H1 (cell line): ENCODE results near the gene GREB1L. TPM values are rescaled to one million over a fixed set of nuclear protein-coding genes. Genes with fewer than 3 reads are reported as not detected.
"Not testable (repeated sequence)": the region's sequence is repeated elsewhere in the genome, so short reads cannot be mapped to it uniquely, and the experiment has no call there.

ENCODE experiments used
- CTCF ChIA-PET: fragments of 300-600 bp; sonication (Branson Sonifier 250); formaldehyde crosslinking; loops from one replicate; lab custom pipeline; 2021; ENCODE audit not compliant: partially characterized antibody; lab: Charles Lee
- POLR2A ChIA-PET: fragments of 300-600 bp; sonication (Branson Sonifier 250); formaldehyde crosslinking; loops from one replicate; lab custom pipeline; 2021; ENCODE audit warnings: inconsistent platforms; ENCODE audit not compliant: partially characterized antibody; lab: Charles Lee
- DNase-seq, 2 experiments: peaks; one replicate each; pipeline versions ENCODE4 v3.0.0 to v3.0.0-alpha.2; 2010 to 2022; ENCODE audit warnings: low spot score in 2 of 2, low read depth in 1 of 2, mixed read lengths in 1 of 2
- FAIRE-seq: peaks from 2 replicates; lab custom pipeline; 2011; peaks lifted over from hg19 to GRCh38; lab: Jason Lieb, UNC
- H2AFZ ChIP-seq: 2 replicates; pipeline ENCODE4 v1.8.1; 2012; ENCODE audit warnings: low read length, inconsistent platforms
- H2AK5ac ChIP-seq: 2 replicates; pipeline ENCODE4 v1.6.1; 2013; ENCODE audit warnings: low read depth, low read length
- H2BK120ac ChIP-seq: replicated peaks from 2 replicates; pipeline ENCODE3; 2013; ENCODE audit warnings: low read depth, low read length, inconsistent platforms
- H2BK12ac ChIP-seq: 2 replicates; pipeline ENCODE4 v1.6.1; 2013; ENCODE audit warnings: low read depth, low read length
- H2BK15ac ChIP-seq: 2 replicates; pipeline ENCODE4 v1.6.1; 2013; ENCODE audit warnings: low read length
- H2BK20ac ChIP-seq: 2 replicates; pipeline ENCODE4 v1.6.1; 2013; ENCODE audit warnings: low read length
- H2BK5ac ChIP-seq: 2 replicates; pipeline ENCODE4 v1.6.1; 2013; ENCODE audit warnings: low read depth, low read length
- H3K14ac ChIP-seq: 2 replicates; pipeline ENCODE4 v1.6.1; 2013; ENCODE audit warnings: inconsistent platforms; ENCODE audit not compliant: insufficient read length
- H3K18ac ChIP-seq: 2 replicates; pipeline ENCODE4 v1.6.1; 2013; ENCODE audit warnings: low read length; ENCODE audit errors: extremely low read depth
- H3K23ac ChIP-seq: 2 replicates; pipeline ENCODE4 v1.6.1; 2013; ENCODE audit warnings: inconsistent platforms; ENCODE audit not compliant: insufficient read length
- H3K23me2 ChIP-seq: 2 replicates; pipeline ENCODE4 v1.6.1; 2013; ENCODE audit warnings: low read depth, low read length
- H3K27ac ChIP-seq: 2 replicates; pipeline ENCODE4 v1.6.1; 2011; ENCODE audit warnings: low read depth, low read length, inconsistent platforms
- H3K27me3 ChIP-seq, 4 experiments: replicated peaks in 1 of 4; 1 replicate in 1 of 4; 2 replicates in 3 of 4; pipeline versions ENCODE4 v1.6.1 to v1.8.1; 2011 to 2013; ENCODE audit warnings: low read length in 3 of 4, mild to moderate bottlenecking in 3 of 4, inconsistent platforms in 2 of 4, mixed read lengths in 2 of 4, moderate library complexity in 1 of 4; ENCODE audit not compliant: control insufficient read depth in 3 of 4, insufficient read depth in 3 of 4; ENCODE audit errors: extremely low read depth in 1 of 4
- H3K36me3 ChIP-seq, 4 experiments: 2 replicates each; pipeline versions ENCODE4 v1.6.1 to v1.8.1; 2011 to 2013; ENCODE audit warnings: mild to moderate bottlenecking in 4 of 4, low read length in 3 of 4, moderate library complexity in 2 of 4, control low read depth in 1 of 4, inconsistent platforms in 1 of 4; ENCODE audit not compliant: insufficient read depth in 4 of 4, control insufficient read depth in 2 of 4
- H3K4ac ChIP-seq: replicated peaks from 2 replicates; pipeline ENCODE3; 2013; ENCODE audit warnings: low read length, low read depth, mixed read lengths, inconsistent platforms; ENCODE audit not compliant: insufficient read length
- H3K4me1 ChIP-seq, 4 experiments: replicated peaks in 1 of 4; 1 replicate in 1 of 4; 2 replicates in 3 of 4; pipeline versions ENCODE4 v1.6.1 to v1.8.1; 2011 to 2013; ENCODE audit warnings: low read length in 3 of 4, inconsistent platforms in 2 of 4, mixed read lengths in 1 of 4; ENCODE audit not compliant: insufficient read depth in 4 of 4, control insufficient read depth in 3 of 4
- H3K4me2 ChIP-seq, 2 experiments: 2 replicates each; pipeline versions ENCODE4 v1.6.1 to v1.8.1; 2011 to 2013; ENCODE audit warnings: low read depth in 2 of 2, low read length in 2 of 2, control low read depth in 1 of 2, inconsistent platforms in 1 of 2, mild to moderate bottlenecking in 1 of 2; ENCODE audit not compliant: insufficient read depth in 1 of 2
- H3K4me3 ChIP-seq, 4 experiments: fragments of 200-600, 300-600 bp in 1 of 4; sonication (generic), shearing (Covaris generic), sonication (Bioruptor Twin) in 1 of 4; 2 replicates each; pipeline versions ENCODE4 v1.5.1 to v1.8.1; 2011 to 2016; ENCODE audit warnings: low read length in 4 of 4, low read depth in 3 of 4, control low read depth in 2 of 4, inconsistent platforms in 2 of 4, mild to moderate bottlenecking in 2 of 4, mixed read lengths in 1 of 4, moderate library complexity in 1 of 4; ENCODE audit not compliant: insufficient read depth in 2 of 4; ENCODE audit errors: extremely low read depth in 1 of 4
- H3K56ac ChIP-seq: replicated peaks from 2 replicates; pipeline ENCODE3; 2013; ENCODE audit warnings: low read depth, mild to moderate bottlenecking, mixed read lengths, low read length, inconsistent platforms; ENCODE audit not compliant: insufficient read length
- H3K79me1 ChIP-seq: 2 replicates; pipeline ENCODE4 v1.6.1; 2013; ENCODE audit warnings: low read depth, low read length, control low read depth
- H3K79me2 ChIP-seq, 2 experiments: 2 replicates each; pipeline versions ENCODE4 v1.6.1 to v1.8.1; 2012 to 2013; ENCODE audit warnings: low read length in 2 of 2, mild to moderate bottlenecking in 2 of 2, inconsistent platforms in 1 of 2; ENCODE audit not compliant: insufficient read depth in 2 of 2, control insufficient read depth in 1 of 2
- H3K9ac ChIP-seq, 4 experiments: replicated peaks in 1 of 4; 1 replicate in 1 of 4; 2 replicates in 3 of 4; pipeline versions ENCODE4 v1.6.1 to v1.8.1; 2011 to 2013; ENCODE audit warnings: low read depth in 3 of 4, low read length in 3 of 4, control low read depth in 2 of 4, mild to moderate bottlenecking in 2 of 4, moderate library complexity in 2 of 4, inconsistent platforms in 1 of 4; ENCODE audit errors: extremely low read depth in 1 of 4
- H3K9me3 ChIP-seq, 2 experiments: 2 replicates each; pipeline versions ENCODE4 v1.6.1 to v1.8.1; 2012 to 2013; ENCODE audit warnings: mild to moderate bottlenecking in 2 of 2, moderate library complexity in 2 of 2, control low read depth in 1 of 2, inconsistent platforms in 1 of 2, low read depth in 1 of 2, low read length in 1 of 2, mixed read lengths in 1 of 2; ENCODE audit not compliant: insufficient read depth in 2 of 2
- H4K20me1 ChIP-seq, 2 experiments: replicated peaks in 1 of 2; 2 replicates each; pipeline versions ENCODE3 to v1.8.1; 2011 to 2013; ENCODE audit warnings: inconsistent platforms in 2 of 2, low read length in 2 of 2, mild to moderate bottlenecking in 1 of 2; ENCODE audit not compliant: insufficient read depth in 2 of 2, control insufficient read depth in 1 of 2
- H4K5ac ChIP-seq: 2 replicates; pipeline ENCODE4 v1.6.1; 2013; ENCODE audit warnings: low read length, low read depth, mixed read lengths, inconsistent platforms; ENCODE audit not compliant: insufficient read length
- H4K8ac ChIP-seq: 2 replicates; pipeline ENCODE4 v1.8.0; 2013; ENCODE audit warnings: mild to moderate bottlenecking, moderate library complexity, low read length, inconsistent platforms; ENCODE audit not compliant: insufficient read depth; ENCODE audit errors: extremely low read depth
- H4K91ac ChIP-seq: replicated peaks from 2 replicates; pipeline ENCODE3; 2013; ENCODE audit warnings: low read length, mixed read lengths, inconsistent platforms; ENCODE audit not compliant: insufficient read length
- WGBS, 2 experiments: shearing (Covaris generic) in 1 of 2; methylation state at CpG; one replicate each; pipeline versions ENCODE4 v1.1.6 to v1.1.7; 2013 to 2015; ENCODE audit warnings: low lambda C conversion rate in 2 of 2, mixed read lengths in 2 of 2, inconsistent platforms in 1 of 2, low coverage in 1 of 2, missing lambda C conversion rate in 1 of 2; ENCODE audit not compliant: insufficient replicate concordance in 2 of 2, insufficient coverage in 1 of 2, insufficient read length in 1 of 2; ENCODE audit errors: extremely low coverage in 1 of 2, missing lambda C conversion rate in 1 of 2; 5-methylcytosine and 5-hydroxymethylcytosine counted together
- polyA plus RNA-seq, 7 experiments: library from polyadenylated mRNA; depleted of rRNA in 3 of 7; stranded (reverse) in 5 of 7; unstranded in 2 of 7; fragments of >200 nt in 5 of 7; fragments of 200-250 nt in 2 of 7; gene quantifications; 1 replicate in 5 of 7; 2 replicates in 1 of 7; 4 replicates in 1 of 7; pipeline versions ENCODE4 v1.2.1 to v1.2.3, GENCODE V29; 2011 to 2013; ENCODE audit warnings: missing spikeins in 2 of 7, mixed read lengths in 2 of 7
- total RNA-seq: library from RNA; stranded (reverse); fragmentation: NEBNext Ultra II Directional; extraction: Animal tissue kit (Norgen Biotek cat#: 25700); gene quantifications from 2 replicates; pipeline ENCODE4 v1.2.1, GENCODE V29; 2021

The GREB1L gene
- total and polyA plus RNA-seq, 2 of the 8 experiments (the other 6 are each of a cell fraction or from before 2014, with no cell fraction given) = 0.34 to 1.6 TPM

DNA sequence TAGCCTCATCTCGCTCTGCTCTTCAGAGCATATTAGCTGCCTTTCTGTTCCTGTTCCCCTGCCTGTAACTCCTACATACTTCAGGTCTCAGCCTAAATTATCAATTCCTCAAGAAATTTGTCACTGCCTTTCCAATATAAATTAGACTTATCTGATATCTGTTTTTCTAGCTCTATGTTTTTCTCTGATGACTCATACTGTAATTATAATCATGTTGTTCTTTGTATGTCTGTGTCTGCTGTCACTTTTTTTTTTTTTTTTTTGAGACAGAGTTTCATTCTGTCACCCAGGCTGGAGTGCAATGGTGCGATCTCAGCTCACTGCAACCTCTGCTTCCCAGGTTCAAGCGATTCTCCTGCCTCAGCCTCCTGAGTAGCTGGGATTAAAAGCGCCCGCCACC is 27.6 kb upstream of the GREB1L start:
- H3K79me2 ChIP-seq, H3K9ac ChIP-seq, H4K20me1 ChIP-seq, H2AFZ ChIP-seq, H4K8ac ChIP-seq, DNase-seq, H3K14ac ChIP-seq, H2BK20ac ChIP-seq, FAIRE-seq, H3K56ac ChIP-seq, H3K4me1 ChIP-seq, H3K23ac ChIP-seq, H2BK5ac ChIP-seq, H3K79me1 ChIP-seq, H3K36me3 ChIP-seq, H2AK5ac ChIP-seq, H4K5ac ChIP-seq, H3K4ac ChIP-seq, H2BK12ac ChIP-seq, H3K18ac ChIP-seq, POLR2A ChIA-PET, H2BK15ac ChIP-seq, H3K4me3 ChIP-seq, H3K27ac ChIP-seq, H2BK120ac ChIP-seq, H3K9me3 ChIP-seq, H3K23me2 ChIP-seq, H4K91ac ChIP-seq, H3K4me2 ChIP-seq: not testable (repeated sequence)
- H3K27me3 ChIP-seq = peaks cover 7 to 26% (median 20%) of the 10 kb centered on the region in 4 experiments; a peak in 5 of 7 replicates
- CTCF ChIA-PET = interaction anchor here (0.6 to 1.6 kb wide), 4 partner anchors 22 to 387 kb away, joined by 3 to 8 read pairs (median 3); no protein-coding TSS in a partner anchor
- WGBS, 2 experiments = 91% methylated on average over 3 of the region's 5 CpGs; no CpG with 5 or more reads in 1 of the 2 experiments
